ENCODE results near the gene HAUS1. TPM values are rescaled to one million over a fixed set of nuclear protein-coding genes. Genes with fewer than 3 reads are reported as not detected.
"Not testable (repeated sequence)": the region's sequence is repeated elsewhere in the genome, so short reads cannot be mapped to it uniquely, and the experiment has no call there.

The HAUS1 gene
- total RNA-seq, 1 donor from 2014 or later: 23.5 TPM

GRCh38 chr18:46079336-46079735 lies 24.8 kb upstream of the HAUS1 start:
- Histone ChIP-seq H3K36me3 (ENCODE audit: insufficient read depth, low read length) (peaks cover 37% of the 10 kb centered on the region), H3K27me3 (ENCODE audit: insufficient read depth, low read length) (no peaks in the 10 kb centered on the region), H3K4me2 (ENCODE audit: low read length) (no peak overlapping the region), H3K9ac (ENCODE audit: low read length) (no peak overlapping the region), H3K4me1 (ENCODE audit: insufficient read depth, low read length) (peaks cover 3% of the 10 kb centered on the region), H4K20me1 (ENCODE audit: insufficient read depth, low read length) (peaks cover 8% of the 10 kb centered on the region), H3K9me3 (ENCODE audit: insufficient read depth, low read depth, low read length) (no peaks in the 10 kb centered on the region), H2AFZ (ENCODE audit: low read depth, low read length) (no peak overlapping the region), H3K27ac (ENCODE audit: low read depth, low read length) (no peak overlapping the region), H3K79me2 (ENCODE audit: insufficient read depth, low read length) (no peaks in the 10 kb centered on the region), H3K4me3 (ENCODE audit: insufficient read depth, low read depth, low read length) (no peak overlapping the region)
- TF ChIP-seq EZH2 (IDR thresholded peaks at IDR 0.05; ENCODE audit: insufficient read depth, low read length): no peak
- TF ChIP-seq CTCF (IDR thresholded peaks at IDR 0.05; ENCODE audit: insufficient read depth, low read depth, low read length): no peak
- no peak for FAIRE-seq
- no peaks in the 10 kb centered on the region for H3K4me1 Mint-ChIP-seq (ENCODE audit: low read depth, unreplicated experiment)
- no peaks in the 10 kb centered on the region for H3K9me3 Mint-ChIP-seq (ENCODE audit: unreplicated experiment)
- H3K36me3 Mint-ChIP-seq (ENCODE audit: low read depth, unreplicated experiment): peaks cover 9% of the 10 kb centered on the region
- no peak for DNase-seq (ENCODE audit: low read depth)
- no peaks in the 10 kb centered on the region for H3K27me3 Mint-ChIP-seq (ENCODE audit: low read depth, unreplicated experiment)
- H3K4me3 Mint-ChIP-seq (ENCODE audit: unreplicated experiment): no peak overlapping the region
- no peak overlapping the region for H3K27ac Mint-ChIP-seq (ENCODE audit: unreplicated experiment)

GRCh38 chr18:46080156-46080555 lies 24.0 kb upstream of the HAUS1 start:
- Mint-ChIP-seq H3K9me3 (ENCODE audit: unreplicated experiment) (no peaks in the 10 kb centered on the region), H3K4me3 (ENCODE audit: unreplicated experiment) (no peak overlapping the region), H3K27me3 (ENCODE audit: low read depth, unreplicated experiment) (no peaks in the 10 kb centered on the region), H3K27ac (ENCODE audit: unreplicated experiment) (no peak overlapping the region), H3K4me1 (ENCODE audit: low read depth, unreplicated experiment) (no peaks in the 10 kb centered on the region), H3K36me3 (ENCODE audit: low read depth, unreplicated experiment) (peaks cover 9% of the 10 kb centered on the region)
- no peaks in the 10 kb centered on the region for H3K27me3 ChIP-seq (ENCODE audit: insufficient read depth, low read length)
- FAIRE-seq (no peak), DNase-seq (ENCODE audit: low read depth) (no peak)
- H3K27ac ChIP-seq (ENCODE audit: low read depth, low read length): no peak overlapping the region
- peaks cover 3% of the 10 kb centered on the region for H3K4me1 ChIP-seq (ENCODE audit: insufficient read depth, low read length)
- TF ChIP-seq EZH2 (IDR thresholded peaks at IDR 0.05; ENCODE audit: insufficient read depth, low read length) (no peak), CTCF (IDR thresholded peaks at IDR 0.05; ENCODE audit: insufficient read depth, low read depth, low read length) (no peak)
- H3K79me2 ChIP-seq (ENCODE audit: insufficient read depth, low read length): no peaks in the 10 kb centered on the region
- H3K4me3 ChIP-seq (ENCODE audit: insufficient read depth, low read depth, low read length): no peak overlapping the region
- peaks cover 45% of the 10 kb centered on the region for H3K36me3 ChIP-seq (ENCODE audit: insufficient read depth, low read length)
- no peak overlapping the region for H3K4me2 ChIP-seq (ENCODE audit: low read length)
- no peaks in the 10 kb centered on the region for H3K9me3 ChIP-seq (ENCODE audit: insufficient read depth, low read depth, low read length)
- peaks cover 8% of the 10 kb centered on the region for H4K20me1 ChIP-seq (ENCODE audit: insufficient read depth, low read length)
- H3K9ac ChIP-seq (ENCODE audit: low read length): no peak overlapping the region
- no peak overlapping the region for H2AFZ ChIP-seq (ENCODE audit: low read depth, low read length)

- H3K4me3 Mint-ChIP-seq (ENCODE audit: unreplicated experiment): no peak overlapping the region
- peaks cover 6% of the 10 kb centered on the region for H3K9me3 Mint-ChIP-seq (ENCODE audit: unreplicated experiment)
- H3K4me2 ChIP-seq (ENCODE audit: low read length): no peak overlapping the region
- DNase-seq (ENCODE audit: low read depth): no peak
- H3K36me3 Mint-ChIP-seq (ENCODE audit: low read depth, unreplicated experiment): peaks cover 30% of the 10 kb centered on the region
- no peak overlapping the region for H3K27ac ChIP-seq (ENCODE audit: low read depth, low read length)
- no peaks in the 10 kb centered on the region for H3K4me1 Mint-ChIP-seq (ENCODE audit: low read depth, unreplicated experiment)
- TF ChIP-seq EZH2 (IDR thresholded peaks at IDR 0.05; ENCODE audit: insufficient read depth, low read length) (no peak), CTCF (IDR thresholded peaks at IDR 0.05; ENCODE audit: insufficient read depth, low read depth, low read length) (no peak)
- no peak overlapping the region for H2AFZ ChIP-seq (ENCODE audit: low read depth, low read length)
- FAIRE-seq: no peak
- peaks cover 28% of the 10 kb centered on the region for H4K20me1 ChIP-seq (ENCODE audit: insufficient read depth, low read length)
- no peaks in the 10 kb centered on the region for H3K4me1 ChIP-seq (ENCODE audit: insufficient read depth, low read length)
- no peaks in the 10 kb centered on the region for H3K27me3 Mint-ChIP-seq (ENCODE audit: low read depth, unreplicated experiment)
- H3K27me3 ChIP-seq (ENCODE audit: insufficient read depth, low read length): no peaks in the 10 kb centered on the region
- H3K9me3 ChIP-seq (ENCODE audit: insufficient read depth, low read depth, low read length): peaks cover 1% of the 10 kb centered on the region
- H3K36me3 ChIP-seq (ENCODE audit: insufficient read depth, low read length): peaks cover 77% of the 10 kb centered on the region
- no peak overlapping the region for H3K9ac ChIP-seq (ENCODE audit: low read length)
- peaks cover 18% of the 10 kb centered on the region for H3K79me2 ChIP-seq (ENCODE audit: insufficient read depth, low read length)
- H3K4me3 ChIP-seq (ENCODE audit: insufficient read depth, low read depth, low read length): no peak overlapping the region
- no peak overlapping the region for H3K27ac Mint-ChIP-seq (ENCODE audit: unreplicated experiment)
Measured at GRCh38 chr18:46084431-46084830, 19.8 kb upstream of the HAUS1 start.

GRCh38 chr18:46088501-46088900 lies 15.7 kb upstream of the HAUS1 start:
- Histone ChIP-seq H4K20me1 (ENCODE audit: insufficient read depth, low read length) (peaks cover 53% of the 10 kb centered on the region), H3K79me2 (ENCODE audit: insufficient read depth, low read length) (peaks cover 58% of the 10 kb centered on the region), H3K36me3 (ENCODE audit: insufficient read depth, low read length) (peaks cover 83% of the 10 kb centered on the region)
- not testable (repeated sequence) for H3K27me3 ChIP-seq (ENCODE audit: insufficient read depth, low read length); H3K4me3 ChIP-seq (ENCODE audit: insufficient read depth, low read depth, low read length); H3K27ac Mint-ChIP-seq (ENCODE audit: unreplicated experiment); H3K4me3 Mint-ChIP-seq (ENCODE audit: unreplicated experiment); H2AFZ ChIP-seq (ENCODE audit: low read depth, low read length); H3K9ac ChIP-seq (ENCODE audit: low read length); H3K4me2 ChIP-seq (ENCODE audit: low read length); H3K4me1 ChIP-seq (ENCODE audit: insufficient read depth, low read length); FAIRE-seq; H3K9me3 Mint-ChIP-seq (ENCODE audit: unreplicated experiment); H3K27me3 Mint-ChIP-seq (ENCODE audit: low read depth, unreplicated experiment); H3K27ac ChIP-seq (ENCODE audit: low read depth, low read length); H3K4me1 Mint-ChIP-seq (ENCODE audit: low read depth, unreplicated experiment); H3K9me3 ChIP-seq (ENCODE audit: insufficient read depth, low read depth, low read length); DNase-seq (ENCODE audit: low read depth)
- peaks cover 42% of the 10 kb centered on the region for H3K36me3 Mint-ChIP-seq (ENCODE audit: low read depth, unreplicated experiment)
